Activated gamma-delta T cell treated with anti-CD3 and anti-CD28 coated beads, Interleukin-2, amount 50 U/mL, for 16 hours (primary cell): ENCODE measurements around the gene FOXO3.
"Not testable (repeated sequence)": the region's sequence is repeated elsewhere in the genome, so short reads cannot be mapped to it uniquely, and the experiment has no call there.

ENCODE experiments used
- DNase-seq: peaks from one replicate; pipeline ENCODE4 v3.0.0-alpha.2; 2020; ENCODE audit warnings: low read depth

The FOXO3 gene

GRCh38 chr6:108661430-108661829 is 100.7 kb downstream of the FOXO3 start:
- no peak for DNase-seq

GRCh38 chr6:108661982-108662381 is 101.3 kb downstream of the FOXO3 start:
- DNase-seq, result no peak

GRCh38 chr6:108662702-108663101 is 102.0 kb downstream of the FOXO3 start:
- DNase-seq, result no peak

- not testable (repeated sequence) for DNase-seq
Observed at GRCh38 chr6:108663494-108664064, 102.9 kb downstream of the FOXO3 start.

- DNase-seq, result no peak
Observed at GRCh38 chr6:108665495-108666196, 104.9 kb downstream of the FOXO3 start.

GRCh38 chr6:108666656-108667260 is 106.0 kb downstream of the FOXO3 start:
- DNase-seq, result no peak

- DNase-seq, result no peak
Observed at GRCh38 chr6:108667993-108668392, 107.3 kb downstream of the FOXO3 start.

- no peak for DNase-seq
Observed at GRCh38 chr6:108669673-108670072, 109.0 kb downstream of the FOXO3 start.

- no peak for DNase-seq
Observed at GRCh38 chr6:108671175-108671574, 110.5 kb downstream of the FOXO3 start.

- no peak for DNase-seq
Observed at GRCh38 chr6:108671790-108672189, 111.1 kb downstream of the FOXO3 start.

GRCh38 chr6:108672641-108673040 is 111.9 kb downstream of the FOXO3 start:
- no peak for DNase-seq

- DNase-seq, result no peak
Observed at GRCh38 chr6:108673153-108673552, 112.4 kb downstream of the FOXO3 start.

- no peak for DNase-seq
Observed at GRCh38 chr6:108673602-108674001, 112.9 kb downstream of the FOXO3 start.

GRCh38 chr6:108675226-108676200 is 114.8 kb downstream of the FOXO3 start:
- DNase-seq, result no peak

GRCh38 chr6:108676555-108676954 is 115.8 kb downstream of the FOXO3 start:
- no peak for DNase-seq

GRCh38 chr6:108677357-108677756 is 116.6 kb downstream of the FOXO3 start:
- no peak for DNase-seq

GRCh38 chr6:108677894-108678293 is 117.2 kb downstream of the FOXO3 start:
- no peak for DNase-seq

GRCh38 chr6:108680314-108680713 is 119.6 kb downstream of the FOXO3 start:
- not testable (repeated sequence) for DNase-seq

GRCh38 chr6:108681721-108682120 is 121.0 kb downstream of the FOXO3 start:
- DNase-seq, result not testable (repeated sequence)

- DNase-seq, result not testable (repeated sequence)
Observed at GRCh38 chr6:108682383-108683119, 121.8 kb downstream of the FOXO3 start.

GRCh38 chr6:108683976-108684375 is 123.3 kb downstream of the FOXO3 start:
- not testable (repeated sequence) for DNase-seq
